GM12878 (cell line): ENCODE data around the gene BEST1. TPM values are rescaled to one million over a fixed set of nuclear protein-coding genes. Genes with fewer than 3 reads are reported as not detected.

Source experiments
- CBX3 ChIP-seq: fragments of 200-600 bp; sonication (generic); IDR thresholded peaks from 2 replicates; pipeline ENCODE4 v1.6.1; 2016; ENCODE audit warnings: low read depth, borderline replicate concordance
- CBX5 ChIP-seq: sonication (generic); IDR thresholded peaks from 2 replicates; pipeline ENCODE4 v1.6.1; 2016; ENCODE audit warnings: low read depth, moderate library complexity, mild to moderate bottlenecking, inconsistent platforms
- CTCF ChIP-seq, 3 experiments: IDR thresholded peaks in 2 of 3; conservative IDR thresholded peaks in 1 of 3; 2 replicates each; pipeline ENCODE4 v1.5.1; 2011; ENCODE audit warnings: low read depth in 3 of 3, low read length in 3 of 3, mild to moderate bottlenecking in 3 of 3, control low read depth in 2 of 3, moderate library complexity in 2 of 3, inconsistent platforms in 1 of 3, mixed read lengths in 1 of 3; ENCODE audit not compliant: control insufficient read depth in 2 of 3, insufficient read depth in 1 of 3; ENCODE audit errors: extremely low read depth in 1 of 3
- EP300 ChIP-seq, 2 experiments: fragments of 150-350 bp in 1 of 2; IDR thresholded peaks; 2 replicates each; pipeline ENCODE4 v1.6.1; 2011 to 2012; ENCODE audit warnings: low read depth in 2 of 2, low read length in 2 of 2, borderline replicate concordance in 1 of 2, improper control_type of control experiment in 1 of 2, inconsistent platforms in 1 of 2; ENCODE audit not compliant: control insufficient read depth in 1 of 2
- KLF5 ChIP-seq: fragments of 450-650 bp; IDR thresholded peaks from 2 replicates; pipeline ENCODE4 v1.6.1; 2014; ENCODE audit warnings: mild to moderate bottlenecking; ENCODE audit not compliant: partially characterized antibody
- MEF2A ChIP-seq: IDR thresholded peaks from 2 replicates; pipeline ENCODE4 v1.6.1; 2011; ENCODE audit warnings: low read depth, mild to moderate bottlenecking, low read length, moderate library complexity; ENCODE audit not compliant: insufficient read depth
- NFIC ChIP-seq: IDR thresholded peaks from 2 replicates; pipeline ENCODE4 v1.6.1; 2012; ENCODE audit warnings: low read depth, mild to moderate bottlenecking, inconsistent platforms, low read length, moderate library complexity
- NR2C1 ChIP-seq: fragments of 450-650 bp; IDR thresholded peaks from 2 replicates; pipeline ENCODE4 v1.6.1; 2017; ENCODE audit warnings: antibody characterized with exemption, mild to moderate bottlenecking, moderate library complexity
- NR2F1 ChIP-seq: fragments of 450-650 bp; conservative IDR thresholded peaks from 2 replicates; pipeline ENCODE4 v1.6.1; 2017; ENCODE audit warnings: mild to moderate bottlenecking
- PAX8 ChIP-seq: fragments of 450-650 bp; IDR thresholded peaks from 2 replicates; pipeline ENCODE4 v1.6.1; 2017; ENCODE audit warnings: mild to moderate bottlenecking, moderate library complexity
- PBX3 ChIP-seq: IDR thresholded peaks from 2 replicates; pipeline ENCODE4 v1.6.1; 2011; ENCODE audit warnings: mild to moderate bottlenecking, low read depth, low read length, moderate library complexity; ENCODE audit not compliant: insufficient replicate concordance
- POLR2AphosphoS5 ChIP-seq: IDR thresholded peaks from 2 replicates; pipeline ENCODE4 v1.6.1; 2011; ENCODE audit warnings: mild to moderate bottlenecking, low read length, inconsistent platforms
- RAD21 ChIP-seq: IDR thresholded peaks from 2 replicates; pipeline ENCODE4 v1.6.1; 2011; ENCODE audit warnings: mild to moderate bottlenecking, low read depth, low read length, moderate library complexity; ENCODE audit not compliant: insufficient read depth
- RBBP5 ChIP-seq: fragments of 200-600 bp; sonication (generic); conservative IDR thresholded peaks from 2 replicates; pipeline ENCODE4 v1.6.1; 2016
- SIX5 ChIP-seq: IDR thresholded peaks from 2 replicates; pipeline ENCODE4 v1.6.1; 2011; ENCODE audit warnings: mild to moderate bottlenecking, low read depth, low read length, moderate library complexity; ENCODE audit not compliant: severe bottlenecking
- STAT3 ChIP-seq: IDR thresholded peaks from 2 replicates; pipeline ENCODE4 v1.6.1; 2011; ENCODE audit warnings: low read depth, low read length, improper control_type of control experiment
- TAF1 ChIP-seq: IDR thresholded peaks from 2 replicates; pipeline ENCODE4 v1.6.1; 2011; ENCODE audit warnings: mild to moderate bottlenecking, low read depth, low read length, borderline replicate concordance
- TBL1XR1 ChIP-seq: IDR thresholded peaks from 2 replicates; pipeline ENCODE4 v1.6.1; 2012; ENCODE audit warnings: low read depth, low read length, improper control_type of control experiment
- YBX1 ChIP-seq: fragments of 450-650 bp; IDR thresholded peaks from 2 replicates; pipeline ENCODE4 v1.6.1; 2016; ENCODE audit warnings: antibody characterized with exemption
- YY1 ChIP-seq: IDR thresholded peaks from 2 replicates; pipeline ENCODE4 v1.6.1; 2011; ENCODE audit warnings: low read depth, mild to moderate bottlenecking, low read length
- polyA plus RNA-seq, 11 experiments: library from polyadenylated mRNA; depleted of rRNA in 4 of 11; unstranded in 6 of 11; stranded (reverse) in 5 of 11; fragments of >200 nt; fragmentation: Nextera tagmentation in 4 of 11; fragmentation: Illumina TruSeq in 1 of 11; extraction: Ambion mirVana in 4 of 11; extraction: Trizol in 1 of 11; gene quantifications; 1 replicate in 1 of 11; 2 replicates in 10 of 11; pipeline versions ENCODE4 v1.2.1 to v1.2.3, GENCODE V29; 2011 to 2016; ENCODE audit warnings: inconsistent platforms in 2 of 11, missing spikeins in 2 of 11, low read depth in 1 of 11
- total RNA-seq, 4 experiments: library from RNA; depleted of rRNA in 3 of 4; stranded (reverse); fragments of >200 nt in 3 of 4; fragmentation: Illumina TruSeq in 1 of 4; extraction: Trizol in 1 of 4; gene quantifications; 2 replicates each; pipeline versions ENCODE4 v1.2.1 to v1.2.3, GENCODE V29; 2013 to 2021
- TF ChIP-seq, protein P1 (sequence below): IDR thresholded peaks from 2 replicates; pipeline ENCODE4 v1.6.1; 2012; ENCODE audit warnings: low read depth, low read length, improper control_type of control experiment
- TF ChIP-seq, protein P2 (sequence below): fragments of 450-650 bp; IDR thresholded peaks from 2 replicates; pipeline ENCODE4 v1.6.1; 2017; ENCODE audit warnings: mild to moderate bottlenecking, moderate library complexity

The BEST1 gene
- total and polyA plus RNA-seq, 10 of the 15 experiments (the other 5 are each of a cell fraction or from before 2014, with no cell fraction given) = 0.03 to 3.4 (median 0.15) TPM; not detected in 1

DNA sequence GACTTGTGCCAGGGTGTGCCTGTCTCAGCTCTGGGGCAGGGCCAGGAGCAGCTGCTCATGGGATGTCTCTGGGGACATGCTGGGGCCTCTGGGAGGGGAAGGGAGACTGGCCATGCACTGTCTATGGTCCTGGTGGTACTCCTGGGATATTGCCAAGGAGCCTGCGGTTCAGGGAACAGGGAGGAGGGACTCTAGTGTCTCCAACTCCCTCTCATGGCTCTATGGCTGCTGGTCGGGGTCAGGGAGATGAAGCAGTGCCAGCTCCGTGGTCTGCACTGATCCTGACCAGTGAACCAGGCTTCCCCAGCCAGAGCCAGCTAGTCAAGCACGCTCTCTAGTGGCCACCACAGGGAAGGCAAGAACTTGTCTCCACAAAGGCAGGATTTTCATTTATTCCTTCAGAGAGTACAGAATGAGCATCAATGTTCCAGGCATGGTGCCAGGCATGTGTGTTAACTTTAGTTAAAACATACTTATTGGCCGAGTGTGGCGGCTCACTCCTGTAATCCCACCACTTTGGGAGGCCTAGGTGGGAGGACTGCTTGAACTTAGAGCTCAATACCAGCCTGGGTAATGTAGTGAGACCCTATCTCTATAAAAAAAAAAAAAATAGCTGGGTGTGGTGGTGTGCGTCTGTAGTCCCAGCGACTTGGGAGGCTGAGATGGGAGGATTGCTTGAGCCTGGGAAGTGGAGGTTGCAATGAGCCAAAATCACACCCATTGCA is 2.5 kb upstream of the BEST1 start (continued):
- TF ChIP-seq KLF5 (no peak), RAD21 (peak; percentile 94), EP300 (IDR thresholded peaks at IDR 0.05; ENCODE audit: borderline replicate concordance in 1 of 2, control insufficient read depth in 1 of 2, low read depth in 2 of 2, low read length in 2 of 2) (no peak), MEF2A (no peak), YBX1 (no peak), CTCF (IDR thresholded peaks at IDR 0.05 in 2 of 3, conservative IDR thresholded peaks at IDR 0.05 in 1 of 3; ENCODE audit: control insufficient read depth in 2 of 3, extremely low read depth in 1 of 3, insufficient read depth in 1 of 3, low read depth in 3 of 3, low read length in 3 of 3) (peak; percentile 94 to 98 (median 96)), POLR2AphosphoS5 (no peak), NR2C1 (no peak), TAF1 (no peak), NFIC (no peak), PBX3 (no peak), STAT3 (no peak), TBL1XR1 (no peak), YY1 (peak; percentile 57; the same call in 1 of the 2 replicates), PAX8 (no peak), SIX5 (no peak), CBX5 (no peak), NR2F1 (no peak), CBX3 (no peak), RBBP5 (no peak)
- TF ChIP-seq, protein P1, sequence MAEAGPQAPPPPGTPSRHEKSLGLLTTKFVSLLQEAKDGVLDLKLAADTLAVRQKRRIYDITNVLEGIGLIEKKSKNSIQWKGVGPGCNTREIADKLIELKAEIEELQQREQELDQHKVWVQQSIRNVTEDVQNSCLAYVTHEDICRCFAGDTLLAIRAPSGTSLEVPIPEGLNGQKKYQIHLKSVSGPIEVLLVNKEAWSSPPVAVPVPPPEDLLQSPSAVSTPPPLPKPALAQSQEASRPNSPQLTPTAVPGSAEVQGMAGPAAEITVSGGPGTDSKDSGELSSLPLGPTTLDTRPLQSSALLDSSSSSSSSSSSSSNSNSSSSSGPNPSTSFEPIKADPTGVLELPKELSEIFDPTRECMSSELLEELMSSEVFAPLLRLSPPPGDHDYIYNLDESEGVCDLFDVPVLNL = no peak
- TF ChIP-seq, protein P2, sequence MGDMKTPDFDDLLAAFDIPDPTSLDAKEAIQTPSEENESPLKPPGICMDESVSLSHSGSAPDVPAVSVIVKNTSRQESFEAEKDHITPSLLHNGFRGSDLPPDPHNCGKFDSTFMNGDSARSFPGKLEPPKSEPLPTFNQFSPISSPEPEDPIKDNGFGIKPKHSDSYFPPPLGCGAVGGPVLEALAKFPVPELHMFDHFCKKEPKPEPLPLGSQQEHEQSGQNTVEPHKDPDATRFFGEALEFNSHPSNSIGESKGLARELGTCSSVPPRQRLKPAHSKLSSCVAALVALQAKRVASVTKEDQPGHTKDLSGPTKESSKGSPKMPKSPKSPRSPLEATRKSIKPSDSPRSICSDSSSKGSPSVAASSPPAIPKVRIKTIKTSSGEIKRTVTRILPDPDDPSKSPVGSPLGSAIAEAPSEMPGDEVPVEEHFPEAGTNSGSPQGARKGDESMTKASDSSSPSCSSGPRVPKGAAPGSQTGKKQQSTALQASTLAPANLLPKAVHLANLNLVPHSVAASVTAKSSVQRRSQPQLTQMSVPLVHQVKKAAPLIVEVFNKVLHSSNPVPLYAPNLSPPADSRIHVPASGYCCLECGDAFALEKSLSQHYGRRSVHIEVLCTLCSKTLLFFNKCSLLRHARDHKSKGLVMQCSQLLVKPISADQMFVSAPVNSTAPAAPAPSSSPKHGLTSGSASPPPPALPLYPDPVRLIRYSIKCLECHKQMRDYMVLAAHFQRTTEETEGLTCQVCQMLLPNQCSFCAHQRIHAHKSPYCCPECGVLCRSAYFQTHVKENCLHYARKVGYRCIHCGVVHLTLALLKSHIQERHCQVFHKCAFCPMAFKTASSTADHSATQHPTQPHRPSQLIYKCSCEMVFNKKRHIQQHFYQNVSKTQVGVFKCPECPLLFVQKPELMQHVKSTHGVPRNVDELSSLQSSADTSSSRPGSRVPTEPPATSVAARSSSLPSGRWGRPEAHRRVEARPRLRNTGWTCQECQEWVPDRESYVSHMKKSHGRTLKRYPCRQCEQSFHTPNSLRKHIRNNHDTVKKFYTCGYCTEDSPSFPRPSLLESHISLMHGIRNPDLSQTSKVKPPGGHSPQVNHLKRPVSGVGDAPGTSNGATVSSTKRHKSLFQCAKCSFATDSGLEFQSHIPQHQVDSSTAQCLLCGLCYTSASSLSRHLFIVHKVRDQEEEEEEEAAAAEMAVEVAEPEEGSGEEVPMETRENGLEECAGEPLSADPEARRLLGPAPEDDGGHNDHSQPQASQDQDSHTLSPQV = no peak
